DND-41 (cell line): ENCODE data around the gene NTM.

ENCODE experiments used
- ATAC-seq: fragments of 200-7000 bp; cut with Tn5 transposase; 3 replicates; pipeline ENCODE4 v1.9.1; 2021; ENCODE audit warnings: low read depth; ENCODE audit not compliant: insufficient read depth
- DNase-seq: peaks from one replicate; pipeline ENCODE4 v3.0.0-alpha.2; 2020
- H2AFZ ChIP-seq: 2 replicates; pipeline ENCODE4 v1.6.0; 2012; ENCODE audit warnings: low read depth, low read length
- H3K27ac ChIP-seq: 2 replicates; pipeline ENCODE4 v1.5.1; 2012; ENCODE audit warnings: low read length, inconsistent platforms
- H3K27me3 ChIP-seq: fragments of 200-600 bp; sonication (generic); 2 replicates; pipeline ENCODE4 v1.6.0; 2012; ENCODE audit warnings: low read length, mild to moderate bottlenecking, inconsistent platforms; ENCODE audit not compliant: insufficient read depth, poor library complexity
- H3K36me3 ChIP-seq: 2 replicates; pipeline ENCODE4 v1.5.1; 2012; ENCODE audit warnings: low read length, inconsistent platforms; ENCODE audit not compliant: insufficient read depth
- H3K4me1 ChIP-seq: 2 replicates; pipeline ENCODE4 v1.5.1; 2012; ENCODE audit warnings: mild to moderate bottlenecking, low read length; ENCODE audit not compliant: insufficient read depth
- H3K4me2 ChIP-seq: 2 replicates; pipeline ENCODE4 v1.6.0; 2012; ENCODE audit warnings: mild to moderate bottlenecking, moderate library complexity, low read length, inconsistent platforms; ENCODE audit not compliant: insufficient read depth
- H3K4me3 ChIP-seq, 2 experiments: fragments of 200-600 bp in 1 of 2; shearing (Covaris generic) in 1 of 2; 2 replicates each; pipeline ENCODE4 v1.5.1; 2012 to 2016; ENCODE audit warnings: inconsistent platforms in 2 of 2, low read length in 2 of 2, mild to moderate bottlenecking in 2 of 2, low read depth in 1 of 2, moderate library complexity in 1 of 2
- H3K79me2 ChIP-seq: 2 replicates; pipeline ENCODE4 v1.6.0; 2012; ENCODE audit warnings: low read length, inconsistent platforms; ENCODE audit not compliant: insufficient read depth
- H3K9ac ChIP-seq: 2 replicates; pipeline ENCODE4 v1.6.0; 2012; ENCODE audit warnings: low read depth, mild to moderate bottlenecking, inconsistent platforms, low read length, moderate library complexity
- H3K9me3 ChIP-seq: 2 replicates; pipeline ENCODE4 v1.5.1; 2012; ENCODE audit warnings: low read length, moderate library complexity, mild to moderate bottlenecking, inconsistent platforms; ENCODE audit not compliant: insufficient read depth, severe bottlenecking
- H4K20me1 ChIP-seq: 2 replicates; pipeline ENCODE4 v1.6.0; 2012; ENCODE audit warnings: low read length; ENCODE audit not compliant: insufficient read depth
- CTCF ChIP-seq: IDR thresholded peaks from 2 replicates; pipeline ENCODE4 v1.5.1; 2012; ENCODE audit warnings: borderline replicate concordance, low read length, moderate library complexity, mild to moderate bottlenecking; ENCODE audit not compliant: poor library complexity, severe bottlenecking; ENCODE audit errors: extremely low read depth
- EZH2 ChIP-seq: IDR thresholded peaks from 3 replicates; pipeline ENCODE4 v1.6.1; 2012; ENCODE audit warnings: borderline replicate concordance, low read depth, mild to moderate bottlenecking, moderate library complexity, low read length, inconsistent platforms; ENCODE audit not compliant: severe bottlenecking

NTM gene

GRCh38 chr11:131568318-131568717 lies 197.9 kb downstream of the NTM start:
- Histone ChIP-seq H3K4me3 (no peak overlapping the region), H3K4me2 (no peak overlapping the region), H3K79me2 (no peaks in the 10 kb centered on the region), H3K4me1 (no peaks in the 10 kb centered on the region), H3K27me3 (peaks cover 8% of the 10 kb centered on the region), H2AFZ (no peak overlapping the region), H3K9me3 (no peaks in the 10 kb centered on the region), H3K27ac (no peak overlapping the region), H3K9ac (no peak overlapping the region), H4K20me1 (no peaks in the 10 kb centered on the region; the same call in 1 of the 2 replicates), H3K36me3 (no peaks in the 10 kb centered on the region)
- no peak for ATAC-seq
- TF ChIP-seq CTCF (no peak), EZH2 (no peak)
- DNase-seq = no peak

- Histone ChIP-seq H3K9ac (no peak overlapping the region), H3K36me3 (no peaks in the 10 kb centered on the region), H4K20me1 (no peaks in the 10 kb centered on the region)
These were observed 201.2 kb downstream of the NTM start for GRCh38 chr11:131571571-131571970.

GRCh38 chr11:131572423-131572822 lies 202.0 kb downstream of the NTM start:
- Histone ChIP-seq H3K27ac (no peak overlapping the region), H3K27me3 (peaks cover 15% of the 10 kb centered on the region), H4K20me1 (no peaks in the 10 kb centered on the region), H3K9ac (no peak overlapping the region), H2AFZ (no peak overlapping the region), H3K4me1 (no peaks in the 10 kb centered on the region), H3K9me3 (no peaks in the 10 kb centered on the region), H3K36me3 (no peaks in the 10 kb centered on the region), H3K79me2 (no peaks in the 10 kb centered on the region), H3K4me2 (no peak overlapping the region), H3K4me3 (no peak overlapping the region)
- TF ChIP-seq EZH2 (no peak), CTCF (no peak)
- DNase-seq (no peak), ATAC-seq (no peak)

More at GRCh38 chr11:131571571-131571970, 201.2 kb downstream of the NTM start:
- ATAC-seq (no peak), DNase-seq (no peak)
- Histone ChIP-seq H3K4me3 (no peak overlapping the region), H3K4me1 (no peaks in the 10 kb centered on the region), H3K27ac (no peak overlapping the region), H3K79me2 (no peaks in the 10 kb centered on the region), H2AFZ (no peak overlapping the region), H3K9me3 (no peaks in the 10 kb centered on the region), H3K4me2 (no peak overlapping the region), H3K27me3 (peaks cover 15% of the 10 kb centered on the region)
- TF ChIP-seq CTCF (no peak), EZH2 (no peak)

- no peak overlapping the region for H3K9ac ChIP-seq
- no peaks in the 10 kb centered on the region for H3K79me2 ChIP-seq
- H3K36me3 ChIP-seq = no peaks in the 10 kb centered on the region
- DNase-seq (peak; percentile 44), ATAC-seq (peak; percentile 65; the same call in 2 of the 3 replicates)
- no peaks in the 10 kb centered on the region for H3K4me1 ChIP-seq
- H3K4me2 ChIP-seq = no peak overlapping the region
- no peaks in the 10 kb centered on the region for H3K9me3 ChIP-seq
- no peak for TF ChIP-seq EZH2
- TF ChIP-seq CTCF = peak; percentile 70
- no peak overlapping the region for H3K27ac ChIP-seq
- no peaks in the 10 kb centered on the region for H4K20me1 ChIP-seq
- H3K27me3 ChIP-seq = peaks cover 7% of the 10 kb centered on the region
- no peak overlapping the region for H3K4me3 ChIP-seq
- H2AFZ ChIP-seq = no peak overlapping the region
These were observed 209.5 kb downstream of the NTM start for GRCh38 chr11:131579932-131580387.
